Measurements from ENCODE around the gene EIF4E3.

The EIF4E3 gene

GRCh38 chr3:71725271-71725991, at the start of gene EIF4E3:
TSS of gene EIF4E3 (minus strand) at chr3:71725402. CDS start at chr3:71725367, 35 bp downstream.
- FAIRE-seq, result no peak

- FAIRE-seq, result no peak
These were observed 46.7 kb upstream of the EIF4E3 start for GRCh38 chr3:71771884-71772283.

- no peak for FAIRE-seq
These were observed 45.9 kb upstream of the EIF4E3 start for GRCh38 chr3:71771126-71771525.

GRCh38 chr3:71763426-71763825, 38.2 kb upstream of the EIF4E3 start:
- no peak for FAIRE-seq

GRCh38 chr3:71760140-71760539, 34.9 kb upstream of the EIF4E3 start:
- no peak for FAIRE-seq

GRCh38 chr3:71759401-71759800, 34.2 kb upstream of the EIF4E3 start:
- no peak for FAIRE-seq

GRCh38 chr3:71758091-71758490, 32.9 kb upstream of the EIF4E3 start:
- FAIRE-seq, result no peak

- no peak for FAIRE-seq
These were observed 29.5 kb upstream of the EIF4E3 start for GRCh38 chr3:71754610-71755253.

GRCh38 chr3:71753701-71754609, 28.8 kb upstream of the EIF4E3 start, which contains the start of gene GPR27:
TSS of gene GPR27 (plus strand) at chr3:71753855. CDS start at chr3:71754050, 195 bp downstream.
- FAIRE-seq, result no peak

GRCh38 chr3:71752831-71753700, 27.9 kb upstream of the EIF4E3 start:
- FAIRE-seq, result no peak

GRCh38 chr3:71751602-71752001, 26.4 kb upstream of the EIF4E3 start:
- FAIRE-seq, result no peak

GRCh38 chr3:71744738-71745137, 19.5 kb upstream of the EIF4E3 start:
- no peak for FAIRE-seq

- FAIRE-seq, result no peak
These were observed 17.4 kb upstream of the EIF4E3 start for GRCh38 chr3:71742621-71743020.

- FAIRE-seq, result no peak
These were observed 9.7 kb upstream of the EIF4E3 start for GRCh38 chr3:71734881-71735280.

- no peak for FAIRE-seq
These were observed 8.1 kb upstream of the EIF4E3 start for GRCh38 chr3:71733319-71733718.

GRCh38 chr3:71732637-71733036, 7.4 kb upstream of the EIF4E3 start:
- FAIRE-seq, result no peak

- no peak for FAIRE-seq
These were observed 3.6 kb upstream of the EIF4E3 start for GRCh38 chr3:71728632-71729342.

- no peak for FAIRE-seq
These were observed 944 bp upstream of the EIF4E3 start for GRCh38 chr3:71726146-71726545.

GRCh38 chr3:71724584-71725270, 475 bp downstream of the EIF4E3 start:
- FAIRE-seq, result no peak

- FAIRE-seq, result no peak
These were observed 1.1 kb downstream of the EIF4E3 start for GRCh38 chr3:71724171-71724453.

GRCh38 chr3:71723452-71724170, 1.6 kb downstream of the EIF4E3 start:
- no peak for FAIRE-seq

Data from A204.1 (cell line).